ENCODE measurements around the gene MPPED1. TPM values are rescaled to one million over a fixed set of nuclear protein-coding genes. Genes with fewer than 3 reads are reported as not detected.

Gene MPPED1
- total and polyA plus RNA-seq, 2 of the 13 experiments (the other 11 are each of a cell fraction or from before 2014, with no cell fraction given), result 0.77 TPM; not detected in 1

GRCh38 chr22:43419371-43420080 lies 7.7 kb downstream of the MPPED1 start:
- Histone ChIP-seq H3K4me2 (ENCODE audit: low read depth, low read length) (no peak overlapping the region), H3K27ac (ENCODE audit: extremely low read length, insufficient read depth, low read length) (no peak overlapping the region), H3K9me3 (ENCODE audit: low read length) (no peaks in the 10 kb centered on the region), H3K27me3 (ENCODE audit: control insufficient read depth in 1 of 2, insufficient read depth in 2 of 2, low read length in 2 of 2) (peaks cover 5 to 61% of the 10 kb centered on the region in 2 experiments), H3K9ac (ENCODE audit: insufficient read depth, low read depth, low read length) (no peak overlapping the region), H4K20me1 (ENCODE audit: insufficient read depth, low read length) (no peaks in the 10 kb centered on the region), H3K4me3 (replicated peaks in 1 of 3; ENCODE audit: insufficient read depth in 1 of 3, low read depth in 2 of 3, low read length in 3 of 3) (no peak overlapping the region), H3K36me3 (replicated peaks in 1 of 2; ENCODE audit: control insufficient read depth in 1 of 2, insufficient read depth in 2 of 2, low read length in 2 of 2) (no peaks in the 10 kb centered on the region), H2AFZ (ENCODE audit: low read length) (no peak overlapping the region), H3K4me1 (ENCODE audit: insufficient read depth, low read length) (no peaks in the 10 kb centered on the region), H3K79me2 (ENCODE audit: insufficient read depth, low read length) (no peaks in the 10 kb centered on the region)
- WGBS (ENCODE audit: low lambda C conversion rate), result 47% methylated on average over 11 of the region's 13 CpGs
- intact Hi-C loops (cut with micrococcal nuclease; ENCODE audit: unreplicated experiment), result no loop called here
- FAIRE-seq (no peak), DNase-seq (ENCODE audit: low spot score) (no peak), ATAC-seq (no peak)
- in situ Hi-C loops (cut with HindIII; ENCODE audit: extremely low pct_ligation_motif_present, low pct_unique_long_range_greater_than_20kb), result no loop called here
- TF ChIP-seq, protein P1, sequence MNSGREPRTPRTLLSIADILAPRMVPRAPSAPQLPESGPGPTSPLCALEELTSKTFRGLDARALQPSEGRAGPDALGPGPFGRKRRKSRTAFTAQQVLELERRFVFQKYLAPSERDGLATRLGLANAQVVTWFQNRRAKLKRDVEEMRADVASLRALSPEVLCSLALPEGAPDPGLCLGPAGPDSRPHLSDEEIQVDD (CRISPR knock-in tag; IDR thresholded peaks at IDR 0.05; ENCODE audit: borderline replicate concordance), result no peak
- TF ChIP-seq MXI1 (IDR thresholded peaks at IDR 0.05; ENCODE audit: borderline replicate concordance, low read depth, low read length) (no peak), ZNF761 (CRISPR knock-in tag; conservative IDR thresholded peaks at IDR 0.05) (no peak), CREM (IDR thresholded peaks at IDR 0.05) (no peak), CREM (CRISPR knock-in tag; IDR thresholded peaks at IDR 0.05) (no peak), ZNF816 (CRISPR knock-in tag; IDR thresholded peaks at IDR 0.05; ENCODE audit: borderline replicate concordance) (no peak)
- TF ChIP-seq, protein P2, sequence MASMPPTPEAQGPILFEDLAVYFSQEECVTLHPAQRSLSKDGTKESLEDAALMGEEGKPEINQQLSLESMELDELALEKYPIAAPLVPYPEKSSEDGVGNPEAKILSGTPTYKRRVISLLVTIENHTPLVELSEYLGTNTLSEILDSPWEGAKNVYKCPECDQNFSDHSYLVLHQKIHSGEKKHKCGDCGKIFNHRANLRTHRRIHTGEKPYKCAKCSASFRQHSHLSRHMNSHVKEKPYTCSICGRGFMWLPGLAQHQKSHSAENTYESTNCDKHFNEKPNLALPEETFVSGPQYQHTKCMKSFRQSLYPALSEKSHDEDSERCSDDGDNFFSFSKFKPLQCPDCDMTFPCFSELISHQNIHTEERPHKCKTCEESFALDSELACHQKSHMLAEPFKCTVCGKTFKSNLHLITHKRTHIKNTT (CRISPR knock-in tag; IDR thresholded peaks at IDR 0.05), result no peak
- ChIA-PET POLR2A (no interaction called here), CTCF (ENCODE audit: low intra/inter-chr PET ratio, low total read pairs) (no interaction called here)
- no TSS peak for BruUV-seq (replicated peaks)
